Measurements from ENCODE around the gene XRRA1. TPM values are rescaled to one million over a fixed set of nuclear protein-coding genes. Genes with fewer than 3 reads are reported as not detected.
A peak's percentile ranks its signal among the peaks of the same experiment; 100 is the strongest.
"Not testable (repeated sequence)": the region's sequence is repeated elsewhere in the genome, so short reads cannot be mapped to it uniquely, and the experiment has no call there.

Gene XRRA1, protein sequence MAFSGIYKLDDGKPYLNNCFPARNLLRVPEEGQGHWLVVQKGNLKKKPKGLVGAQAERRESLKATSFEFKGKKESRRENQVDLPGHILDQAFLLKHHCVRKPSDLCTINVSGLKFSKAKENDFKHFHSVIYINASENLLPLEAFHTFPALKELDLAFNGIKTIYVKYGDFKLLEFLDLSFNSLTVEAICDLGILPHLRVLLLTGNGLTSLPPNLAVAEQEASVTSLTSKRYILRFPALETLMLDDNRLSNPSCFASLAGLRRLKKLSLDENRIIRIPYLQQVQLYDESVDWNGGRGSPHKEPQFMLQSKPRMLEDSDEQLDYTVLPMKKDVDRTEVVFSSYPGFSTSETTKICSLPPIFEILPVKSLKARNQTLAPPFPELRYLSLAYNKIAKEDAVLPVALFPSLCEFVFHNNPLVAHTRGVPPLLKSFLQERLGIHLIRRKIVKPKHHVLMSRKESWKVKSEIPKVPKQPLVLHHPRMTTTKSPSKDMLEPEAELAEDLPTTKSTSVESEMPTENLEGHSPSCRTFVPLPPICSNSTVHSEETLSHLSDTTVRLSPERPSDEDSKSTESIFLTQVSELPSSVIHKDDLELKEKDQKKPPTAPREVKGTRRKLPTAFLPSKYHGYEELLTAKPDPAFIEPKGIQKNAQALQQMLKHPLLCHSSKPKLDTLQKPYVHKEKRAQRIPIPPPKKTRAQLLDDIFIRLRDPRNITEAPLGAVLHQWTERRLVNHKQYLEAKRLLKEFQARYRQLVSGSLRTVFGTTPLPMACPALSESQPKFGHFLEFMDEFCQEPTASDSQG
- polyA plus RNA-seq (ENCODE audit: insufficient read length) = 16.2 TPM
- long read RNA-seq, donor 1, partial matches to known transcripts = 5 of 11 reads
- long read RNA-seq, donor 1, other reads (novel, unspliced or antisense) = 6 of 11 reads
- long read RNA-seq, donor 2 = 0 reads
- long read RNA-seq, donor 3 = 0 reads
- long read RNA-seq, donor 4 = 0 reads
- long read RNA-seq, donor 5 = 0 reads
- long read RNA-seq, donor 6, partial matches to known transcripts = 340 of 539 reads
- long read RNA-seq, donor 6, other reads (novel, unspliced or antisense) = 199 of 539 reads
- long read RNA-seq, donor 7, partial matches to known transcripts = 482 of 493 reads
- long read RNA-seq, donor 7, other reads (novel, unspliced or antisense) = 11 of 493 reads
- long read RNA-seq, donor 8 = 0 reads

DNA sequence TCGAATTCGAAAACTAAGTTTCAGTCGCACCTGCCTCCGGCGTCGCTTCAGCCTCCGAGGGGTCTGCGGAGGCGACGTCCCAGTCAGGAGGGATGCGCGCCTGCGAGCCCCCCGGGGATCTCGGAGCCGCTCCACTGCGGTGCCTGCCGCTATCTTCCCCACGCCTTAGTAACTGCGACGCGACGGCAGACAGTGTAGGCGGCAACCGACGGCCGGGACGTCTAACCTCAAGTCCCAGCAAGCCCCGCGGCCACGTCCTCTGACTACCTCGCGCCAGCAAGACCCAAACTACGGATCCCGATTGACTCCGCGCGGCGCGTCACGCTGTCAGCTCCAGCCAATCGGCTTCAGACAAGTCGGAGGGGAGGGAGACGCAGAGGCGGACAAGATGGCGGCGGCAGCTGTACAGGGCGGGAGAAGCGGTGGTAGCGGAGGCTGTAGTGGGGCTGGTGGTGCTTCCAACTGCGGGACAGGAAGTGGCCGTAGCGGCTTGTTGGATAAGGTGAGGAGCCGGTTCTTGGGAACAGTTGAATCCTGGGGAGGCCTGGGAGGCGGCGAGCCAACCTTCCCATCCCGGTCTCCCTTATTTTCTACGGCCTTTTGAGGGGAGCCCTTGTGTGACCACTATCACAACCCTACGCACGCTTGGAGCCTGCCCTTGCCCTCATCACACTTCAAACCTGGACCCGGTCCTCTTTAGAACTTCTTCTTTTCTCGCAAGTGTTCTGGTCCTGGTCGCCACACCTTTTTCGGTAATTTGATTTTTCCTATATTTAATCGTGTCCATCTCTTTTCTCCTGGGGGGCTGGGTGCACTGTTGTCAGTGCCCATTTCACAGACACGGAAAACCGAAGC is at the start of gene XRRA1, which contains the start of gene SPCS2:
XRRA1 (minus strand) TSS at position 194 of the 855 bp plus-strand sequence. CDS start 8,213 bp downstream, outside the sequence.
SPCS2 (plus strand) TSS at position 369 of the 855 bp plus-strand sequence; CDS start at position 389, 20 bp downstream.
- DNase-seq = peak; percentile 96

DNA sequence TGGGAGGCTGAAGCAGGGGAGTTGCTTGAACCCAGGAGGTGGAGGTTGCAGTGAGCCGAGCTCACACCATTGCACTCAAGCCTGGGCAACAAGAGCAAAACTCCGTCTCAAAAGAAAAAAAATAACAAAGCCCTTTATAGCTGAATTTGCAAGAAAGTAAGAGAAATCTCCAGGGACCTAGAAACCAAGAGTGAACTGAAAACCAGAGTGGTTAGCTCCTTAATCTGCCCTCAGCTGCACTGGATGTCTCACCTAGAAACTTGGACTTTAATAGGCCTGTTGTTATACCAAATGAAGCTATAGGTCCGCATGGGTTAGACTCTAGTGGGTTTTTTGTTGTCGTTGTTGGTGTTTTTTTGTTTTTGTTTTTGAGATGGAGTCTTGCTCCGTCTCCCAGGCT is 44.0 kb upstream of the XRRA1 start:
- DNase-seq = no peak

DNA sequence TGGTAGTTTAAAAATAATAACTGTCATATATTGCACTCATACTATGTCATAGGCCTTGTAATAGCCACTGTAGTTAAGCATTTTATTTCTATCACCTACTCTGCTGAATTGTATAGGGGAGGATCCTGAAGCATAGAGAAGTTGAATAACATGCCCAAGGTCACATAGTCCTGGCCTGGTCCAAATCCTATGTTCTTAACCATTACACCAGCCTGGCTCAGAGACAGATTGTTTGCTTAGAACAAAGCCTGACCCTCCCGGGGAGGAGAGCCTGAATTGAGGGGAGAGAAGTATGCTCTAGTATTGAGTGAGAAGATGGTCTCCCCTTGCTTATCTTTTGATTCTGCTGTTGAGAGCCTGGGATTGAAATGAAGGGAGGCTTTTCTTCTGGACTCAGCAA is 42.0 kb upstream of the XRRA1 start:
- DNase-seq = no peak

DNA sequence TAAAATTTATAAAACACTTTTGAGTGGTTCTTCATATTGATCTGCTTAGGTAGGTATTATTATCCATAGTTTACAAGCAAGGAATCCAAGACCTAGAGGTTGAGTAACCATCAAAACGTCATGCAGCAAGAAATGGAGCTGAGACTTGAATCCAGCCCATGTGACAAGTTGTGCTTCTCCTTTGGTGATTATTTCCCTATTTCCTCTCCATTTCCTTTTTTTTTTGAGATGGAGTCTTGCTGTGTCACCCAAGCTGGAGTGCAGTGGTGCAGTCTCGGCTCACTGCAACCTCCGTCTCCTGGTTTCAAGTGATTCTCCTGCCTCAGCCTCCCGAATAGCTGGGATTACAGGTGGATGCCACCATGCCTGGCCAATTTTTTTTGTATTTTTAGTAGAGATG is 41.3 kb upstream of the XRRA1 start:
- DNase-seq = not testable (repeated sequence)

DNA sequence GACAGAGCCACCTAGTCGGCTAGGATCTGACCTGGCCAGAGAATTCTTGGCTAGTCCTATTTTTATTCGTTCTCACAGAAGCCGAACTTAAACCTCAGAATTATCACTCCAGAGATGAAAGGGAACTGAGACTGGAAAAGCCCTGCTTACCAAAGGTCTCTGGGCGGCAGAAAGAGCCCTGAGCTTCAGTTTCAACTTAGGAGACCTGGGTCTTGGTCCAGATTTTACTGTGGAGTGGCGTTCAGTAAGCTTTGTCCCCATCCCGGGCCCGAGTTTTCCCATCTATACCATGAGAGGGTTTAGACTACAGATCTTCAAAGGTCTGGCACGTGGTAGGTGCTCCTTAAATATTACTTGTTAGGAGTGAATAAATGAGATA is 40.4 kb upstream of the XRRA1 start:
- DNase-seq = peak; percentile 7

DNA sequence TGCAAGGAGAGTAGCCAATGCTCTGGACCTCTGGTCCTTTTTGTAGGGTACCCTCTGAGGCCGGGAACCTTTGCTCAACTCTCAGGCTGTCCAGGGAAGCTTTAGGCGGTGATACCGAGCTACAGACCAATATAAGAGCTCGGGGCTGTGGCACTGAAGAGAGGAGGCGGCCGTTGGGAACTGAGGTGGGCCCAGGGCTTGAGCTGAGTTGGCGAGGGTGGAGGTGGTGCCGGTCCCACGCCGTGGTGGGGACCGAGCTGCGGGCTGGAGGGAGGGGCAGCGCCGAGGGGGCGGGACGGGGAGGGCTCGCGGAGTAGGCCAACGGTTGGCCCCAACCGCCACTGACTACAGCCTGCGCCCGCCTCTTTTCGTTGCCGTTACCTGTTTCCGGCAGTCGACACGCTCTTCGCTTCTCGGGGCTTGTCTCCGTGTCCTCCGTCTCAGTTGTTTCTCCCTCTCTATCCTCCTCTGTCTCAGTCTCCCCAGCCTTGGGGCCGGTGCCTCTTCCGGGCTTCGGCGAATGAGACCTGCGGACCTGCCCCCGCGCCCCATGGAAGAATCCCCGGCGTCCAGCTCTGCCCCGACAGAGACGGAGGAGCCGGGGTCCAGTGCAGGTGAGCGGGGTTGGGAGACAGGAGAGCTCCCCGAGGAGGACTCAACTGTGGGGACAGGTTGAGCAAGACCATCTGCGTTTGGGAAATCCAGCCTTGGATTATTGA is 39.8 kb upstream of the XRRA1 start, which contains the start of gene NEU3:
NEU3 (plus strand) TSS at position 393 of the 719 bp plus-strand sequence; CDS start at position 521, 128 bp downstream.
- DNase-seq = peak; percentile 64

DNA sequence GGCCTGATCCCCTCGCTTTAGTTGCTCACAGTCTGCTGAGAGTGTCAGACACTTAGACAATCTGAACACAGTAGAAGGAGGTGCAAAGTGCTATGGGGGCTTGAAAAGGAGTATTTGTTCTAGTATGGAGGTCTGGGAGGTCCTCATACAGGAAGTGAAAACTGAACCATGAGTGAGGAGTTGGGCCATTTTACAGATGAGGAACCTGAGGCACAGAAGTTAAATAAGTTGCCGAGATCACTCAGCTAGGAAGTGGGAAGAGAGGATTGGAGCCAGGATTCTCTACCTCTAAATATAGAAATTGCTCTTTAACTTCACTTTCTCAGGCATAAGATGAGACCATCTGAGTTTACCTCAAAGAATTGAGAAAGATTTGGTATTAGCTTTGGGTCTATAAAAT is 35.8 kb upstream of the XRRA1 start:
- no peak for DNase-seq

DNA sequence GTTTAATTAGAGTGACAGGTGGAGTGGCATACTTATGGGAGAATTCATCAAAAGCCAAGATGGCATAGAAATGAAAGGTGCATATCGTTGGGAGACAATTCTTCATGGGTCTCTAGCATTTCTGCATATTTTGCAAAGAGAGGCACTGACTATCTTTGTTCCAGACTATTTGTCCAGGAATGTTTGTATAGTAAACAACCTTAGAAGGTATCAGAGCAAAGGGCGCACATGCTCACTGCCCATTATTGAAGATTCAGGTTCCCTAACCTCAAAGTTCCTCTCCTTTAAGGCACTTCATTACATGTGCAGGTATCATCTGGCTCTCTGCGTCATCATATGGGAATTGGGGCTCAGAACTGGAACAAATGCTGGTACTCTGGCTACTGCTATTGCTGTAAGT is 35.2 kb upstream of the XRRA1 start:
- no peak for DNase-seq

DNA sequence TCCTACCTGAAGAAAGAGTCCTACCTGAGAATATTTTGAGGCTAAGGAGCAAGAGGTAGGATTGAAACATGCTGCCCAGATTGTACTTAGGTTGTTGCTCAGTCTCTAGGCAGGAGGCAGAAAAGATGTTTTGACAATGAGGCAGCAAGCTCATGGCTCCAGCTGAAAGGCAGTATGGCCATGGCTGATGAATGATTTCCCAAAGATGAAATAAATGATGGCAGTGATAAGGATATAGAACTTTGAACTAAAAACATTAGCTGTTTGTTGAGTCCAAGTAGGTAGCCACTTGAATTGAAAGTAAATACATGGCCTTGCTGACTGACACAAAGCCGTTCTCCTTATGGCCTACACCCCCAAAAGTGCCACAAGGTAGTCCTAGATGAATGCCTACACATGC is 33.0 kb upstream of the XRRA1 start:
- no peak for DNase-seq

DNA sequence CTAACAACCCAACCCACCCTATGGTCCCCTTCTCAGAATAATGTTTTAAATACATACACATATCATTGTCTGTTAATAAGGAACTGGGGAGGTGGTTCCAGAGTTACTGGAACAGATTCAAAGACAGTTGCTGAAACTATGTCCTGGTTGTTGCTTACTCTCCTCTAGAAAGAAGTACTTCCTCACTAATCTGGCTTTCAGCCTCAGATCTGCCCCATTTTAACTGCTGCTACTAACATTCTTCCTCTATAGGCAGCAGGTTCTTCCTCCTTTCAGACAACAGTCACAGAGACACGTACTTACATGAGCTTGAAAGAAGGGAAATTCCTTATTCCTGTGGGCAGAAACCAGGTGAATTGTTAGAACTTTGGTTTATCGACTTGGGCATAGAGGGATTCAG is 31.7 kb upstream of the XRRA1 start:
- no peak for DNase-seq

DNA sequence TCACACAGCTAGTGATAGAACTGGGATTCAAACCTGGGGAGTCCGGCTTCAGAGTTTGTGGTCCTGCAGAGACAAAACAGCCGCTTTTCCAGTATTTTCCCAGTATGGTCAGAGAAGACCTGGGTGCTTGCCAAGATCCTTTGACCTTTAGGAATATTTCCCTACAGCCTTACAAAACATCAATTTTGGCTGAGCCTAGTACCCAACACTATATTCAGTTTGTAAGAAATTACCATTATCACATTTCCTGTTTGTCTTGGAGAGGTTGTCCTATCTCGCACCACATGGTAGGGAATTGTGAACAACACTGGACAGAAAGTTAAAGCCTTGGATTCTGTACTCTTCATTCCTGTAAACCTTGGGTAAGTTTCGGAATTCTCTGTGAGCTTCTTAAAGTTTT is 29.1 kb upstream of the XRRA1 start:
- DNase-seq = no peak

DNA sequence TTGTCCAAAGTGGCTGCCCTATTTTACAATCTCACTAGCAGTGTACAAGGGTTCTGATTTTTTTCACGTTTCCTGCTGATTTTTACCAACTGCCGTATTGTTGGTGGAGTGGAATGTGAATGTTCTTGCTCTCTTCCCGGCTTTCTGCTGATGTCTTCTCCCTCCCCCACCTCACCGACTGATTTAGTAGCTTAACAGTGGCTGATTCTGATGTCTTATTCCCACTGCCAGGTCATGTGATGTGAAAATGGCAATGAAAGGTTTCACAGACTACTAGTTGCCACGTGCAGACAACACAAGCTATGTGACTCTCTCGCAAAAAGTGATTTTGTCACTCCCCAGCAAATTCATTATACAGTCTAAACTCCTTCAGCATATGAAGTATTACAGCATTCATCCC is 22.5 kb upstream of the XRRA1 start:
- no peak for DNase-seq

DNA sequence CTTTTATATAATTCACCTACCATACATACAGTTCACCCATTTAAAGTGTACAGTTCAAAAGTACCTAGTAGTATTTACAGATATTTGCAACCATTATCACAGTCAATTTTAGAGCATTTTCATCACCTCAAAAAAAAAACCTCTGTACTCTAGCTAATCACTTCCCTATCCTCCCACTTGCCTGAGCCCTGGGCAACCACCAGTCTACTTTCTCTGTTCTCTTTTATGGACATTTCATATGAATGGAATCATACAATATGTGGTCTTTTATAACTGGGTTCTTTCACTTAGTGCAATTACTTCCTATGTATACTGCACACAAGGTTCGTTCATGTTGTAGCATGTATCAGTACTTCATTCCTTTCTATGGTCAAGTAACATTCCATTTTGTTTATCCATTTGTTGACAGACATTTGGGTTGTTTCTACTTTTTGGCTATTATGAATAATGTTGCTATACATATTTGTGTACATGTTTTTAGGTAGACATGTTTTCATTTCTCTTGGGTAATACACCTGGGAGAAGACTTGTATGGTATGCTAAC is 22.0 kb upstream of the XRRA1 start:
- no peak for DNase-seq

DNA sequence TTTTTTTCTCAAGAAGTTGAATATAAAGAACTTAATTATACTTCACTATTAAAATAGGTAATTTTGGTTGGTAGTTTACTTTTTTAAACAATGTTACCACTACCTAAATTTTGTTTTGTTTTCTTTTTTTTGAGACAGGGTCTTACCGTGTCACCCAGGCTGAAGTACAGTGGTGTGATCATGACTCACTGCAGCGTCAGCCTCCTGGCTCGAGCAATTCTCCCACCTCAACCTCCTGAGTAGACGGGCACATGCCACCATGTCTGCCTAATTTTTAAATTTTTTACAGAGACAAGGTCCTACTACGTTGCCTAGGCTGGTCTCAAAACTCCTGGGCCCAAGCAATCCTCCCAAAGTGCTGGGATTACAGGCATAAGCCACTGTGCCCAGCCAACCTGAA is 17.8 kb upstream of the XRRA1 start:
- DNase-seq = no peak

DNA sequence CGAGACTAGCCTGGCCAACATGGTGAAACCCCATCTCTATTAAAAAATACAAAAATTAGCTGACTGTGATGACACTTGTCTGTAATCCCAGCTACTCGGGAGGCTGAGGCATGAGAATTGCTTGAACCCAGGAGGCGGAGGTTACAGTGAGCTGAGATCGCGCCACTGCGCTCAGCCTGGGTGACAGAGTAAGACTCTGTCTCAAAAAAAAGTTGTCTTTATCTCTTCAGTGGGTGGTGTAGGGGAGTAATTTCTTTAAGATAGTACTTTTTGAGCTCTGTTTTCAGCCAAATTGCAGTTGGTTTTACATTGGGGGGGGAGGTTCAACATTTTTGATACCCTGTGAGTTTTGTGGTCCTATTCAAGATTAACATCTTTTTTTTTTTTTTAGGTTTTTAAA is 11.2 kb upstream of the XRRA1 start:
- DNase-seq = not testable (repeated sequence)

DNA sequence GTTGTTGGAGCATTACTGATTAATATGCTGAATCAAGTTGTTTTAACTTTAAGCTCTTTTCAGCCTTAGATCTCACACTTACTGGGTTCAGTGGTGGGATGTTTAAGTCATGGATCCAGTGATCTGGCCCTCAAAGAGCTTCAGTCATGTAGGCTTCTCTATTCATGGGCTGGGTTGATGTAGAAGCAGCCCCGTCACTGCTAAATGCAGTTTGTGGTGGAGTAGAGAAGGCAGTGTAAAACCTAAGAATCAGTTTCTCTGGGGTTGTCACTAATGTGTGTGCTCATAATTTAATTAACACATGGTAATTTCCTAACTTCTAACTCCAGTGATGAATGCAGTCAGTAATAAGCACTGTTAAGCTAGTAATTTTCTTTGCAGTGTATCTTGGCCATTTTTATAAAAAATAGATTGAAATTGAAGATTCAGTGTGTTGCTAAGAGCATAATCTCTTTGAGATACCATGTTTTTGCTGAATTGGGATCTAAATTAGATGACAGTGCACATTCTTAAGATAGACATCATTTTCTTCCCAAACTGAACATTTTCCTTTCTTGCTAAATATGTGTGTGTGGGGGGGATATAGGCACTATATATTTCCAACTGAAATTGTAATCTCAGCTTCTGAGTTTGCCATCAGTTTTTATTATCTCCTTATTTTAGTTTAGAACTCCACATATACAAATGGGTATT is 9.2 kb upstream of the XRRA1 start:
- DNase-seq = no peak

DNA sequence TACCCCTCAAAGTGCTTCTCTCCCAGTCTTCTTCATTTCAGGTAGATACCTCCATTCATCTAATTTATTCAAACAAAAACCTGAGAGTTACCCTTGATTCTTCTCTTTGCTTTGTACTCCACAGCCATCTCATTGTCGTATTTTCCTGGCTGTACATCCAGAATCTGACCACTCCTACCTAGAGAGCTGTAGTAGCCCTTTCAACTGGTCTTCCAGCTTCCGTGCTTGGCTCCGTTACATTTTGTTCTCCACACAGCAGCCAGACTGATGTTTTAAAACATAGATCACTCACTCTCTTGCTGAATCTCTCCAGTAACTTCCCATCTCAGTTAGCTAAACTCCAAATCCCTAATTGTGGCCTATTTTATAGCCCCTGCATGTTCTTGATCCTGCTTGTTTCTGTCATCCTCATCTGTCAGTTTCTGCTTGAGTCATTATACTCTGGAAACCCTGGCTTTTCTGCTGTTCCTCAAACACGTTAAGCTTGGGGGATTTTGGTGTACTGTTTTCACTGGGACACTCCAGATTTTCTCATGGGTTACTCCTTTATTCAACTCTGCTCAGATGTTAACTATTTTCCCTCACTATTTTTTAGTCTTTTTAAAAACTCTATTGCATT is 7.6 kb upstream of the XRRA1 start:
- no peak for DNase-seq

DNA sequence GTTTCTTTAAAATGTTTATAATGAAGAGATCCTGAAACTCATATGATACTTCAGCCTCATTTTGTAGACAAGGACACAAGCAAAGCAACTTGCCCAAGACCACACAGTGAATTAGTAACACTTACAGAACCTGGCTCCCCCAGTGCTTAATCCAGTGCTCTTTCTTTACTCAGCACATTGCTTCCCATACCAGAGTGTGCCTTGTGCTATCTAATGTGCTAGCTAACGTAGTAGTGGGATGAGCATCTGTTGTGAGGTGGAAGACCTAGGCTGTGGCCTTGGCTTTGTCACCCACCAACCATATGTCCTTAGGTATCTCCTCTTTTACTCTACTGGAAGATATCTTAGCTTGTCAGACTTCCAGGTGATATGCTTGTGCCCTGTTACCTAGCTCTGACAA is 5.3 kb upstream of the XRRA1 start:
- no peak for DNase-seq

DNA sequence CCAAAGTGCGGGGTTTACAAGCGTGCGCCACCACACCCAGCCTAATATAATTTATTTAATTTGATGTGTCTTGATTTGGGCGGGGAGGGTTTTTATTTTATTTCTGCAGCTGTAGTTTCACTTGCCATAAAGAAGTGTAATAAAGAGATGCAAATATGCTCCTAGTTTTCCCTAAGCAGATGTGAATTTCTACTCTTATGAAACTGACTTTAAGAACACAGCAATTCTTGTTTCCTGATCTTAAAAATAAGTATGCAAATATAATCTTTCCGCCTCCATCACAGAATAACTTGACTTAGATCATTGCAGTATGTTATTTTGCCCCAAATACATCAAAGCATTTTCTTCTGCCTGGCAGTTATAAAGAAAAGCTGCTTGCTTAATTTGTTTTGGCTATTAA is 4.6 kb upstream of the XRRA1 start:
- no peak for DNase-seq
